GM19372 (cell line): ENCODE results near the gene STK4.
"Not testable (repeated sequence)": the region's sequence is repeated elsewhere in the genome, so short reads cannot be mapped to it uniquely, and the experiment has no call there.

ENCODE experiments used
- ATAC-seq: cut with Tn5 transposase; IDR thresholded peaks from one replicate; pipeline ENCODE4 v1.9.1; 2021; ENCODE audit warnings: mild to moderate bottlenecking, low read depth, moderate library complexity; ENCODE audit not compliant: unreplicated experiment

STK4 gene

GRCh38 chr20:45051204-45052060, 85.1 kb downstream of the STK4 start:
- no peak for ATAC-seq

- ATAC-seq, result no peak
Observed at GRCh38 chr20:45052698-45053429, 86.6 kb downstream of the STK4 start.

- no peak for ATAC-seq
Observed at GRCh38 chr20:45053430-45054351, 87.4 kb downstream of the STK4 start.

- no peak for ATAC-seq
Observed at GRCh38 chr20:45055056-45055455, 88.7 kb downstream of the STK4 start.

GRCh38 chr20:45056473-45057173, 90.3 kb downstream of the STK4 start:
- ATAC-seq, result no peak

- ATAC-seq, result no peak
Observed at GRCh38 chr20:45058168-45058850, 92.0 kb downstream of the STK4 start.

- ATAC-seq, result no peak
Observed at GRCh38 chr20:45059022-45059728, 92.9 kb downstream of the STK4 start.

GRCh38 chr20:45060294-45060693, 94.0 kb downstream of the STK4 start:
- ATAC-seq, result no peak

GRCh38 chr20:45061244-45061643, 94.9 kb downstream of the STK4 start:
- ATAC-seq, result no peak

- not testable (repeated sequence) for ATAC-seq
Observed at GRCh38 chr20:45063107-45063506, 96.8 kb downstream of the STK4 start.

GRCh38 chr20:45064812-45065211, 98.5 kb downstream of the STK4 start:
- ATAC-seq, result no peak

GRCh38 chr20:45066372-45066771, 100.1 kb downstream of the STK4 start:
- ATAC-seq, result no peak

- ATAC-seq, result no peak
Observed at GRCh38 chr20:45067087-45067486, 100.8 kb downstream of the STK4 start.

- no peak for ATAC-seq
Observed at GRCh38 chr20:45067558-45067957, 101.2 kb downstream of the STK4 start.

- ATAC-seq, result no peak
Observed at GRCh38 chr20:45069261-45069660, 102.9 kb downstream of the STK4 start.

GRCh38 chr20:45070932-45071632, 104.8 kb downstream of the STK4 start:
- no peak for ATAC-seq

- no peak for ATAC-seq
Observed at GRCh38 chr20:45072066-45072465, 105.8 kb downstream of the STK4 start.

- ATAC-seq, result no peak
Observed at GRCh38 chr20:45073221-45073620, 106.9 kb downstream of the STK4 start.
